GM13977 (cell line): ENCODE data around the gene SNPH.

Experiments
- DNase-seq: peaks from one replicate; pipeline ENCODE4 v3.0.0; 2012; ENCODE audit warnings: low spot score
- in situ Hi-C: fragments of 300-500 bp; cut with MboI; formaldehyde crosslinking; loops from one replicate; pipeline ENCODE4 v1.12.0; 2022; ENCODE audit warnings: low sequenced_read_pairs, low pct_unique_long_range_greater_than_20kb, mixed read lengths, inconsistent platforms; ENCODE audit not compliant: unreplicated experiment
- TF ChIP-seq, protein P1 (sequence below): IDR thresholded peaks from 2 replicates; pipeline ENCODE4 v1.5.1; 2012; ENCODE audit warnings: mild to moderate bottlenecking, control low read depth; ENCODE audit not compliant: insufficient read depth; ENCODE audit errors: extremely low read depth, missing control alignments

SNPH gene

GRCh38 chr20:1322511-1323245, 56.6 kb downstream of the SNPH start:
- in situ Hi-C loops: no loop called here
- TF ChIP-seq, protein P1, sequence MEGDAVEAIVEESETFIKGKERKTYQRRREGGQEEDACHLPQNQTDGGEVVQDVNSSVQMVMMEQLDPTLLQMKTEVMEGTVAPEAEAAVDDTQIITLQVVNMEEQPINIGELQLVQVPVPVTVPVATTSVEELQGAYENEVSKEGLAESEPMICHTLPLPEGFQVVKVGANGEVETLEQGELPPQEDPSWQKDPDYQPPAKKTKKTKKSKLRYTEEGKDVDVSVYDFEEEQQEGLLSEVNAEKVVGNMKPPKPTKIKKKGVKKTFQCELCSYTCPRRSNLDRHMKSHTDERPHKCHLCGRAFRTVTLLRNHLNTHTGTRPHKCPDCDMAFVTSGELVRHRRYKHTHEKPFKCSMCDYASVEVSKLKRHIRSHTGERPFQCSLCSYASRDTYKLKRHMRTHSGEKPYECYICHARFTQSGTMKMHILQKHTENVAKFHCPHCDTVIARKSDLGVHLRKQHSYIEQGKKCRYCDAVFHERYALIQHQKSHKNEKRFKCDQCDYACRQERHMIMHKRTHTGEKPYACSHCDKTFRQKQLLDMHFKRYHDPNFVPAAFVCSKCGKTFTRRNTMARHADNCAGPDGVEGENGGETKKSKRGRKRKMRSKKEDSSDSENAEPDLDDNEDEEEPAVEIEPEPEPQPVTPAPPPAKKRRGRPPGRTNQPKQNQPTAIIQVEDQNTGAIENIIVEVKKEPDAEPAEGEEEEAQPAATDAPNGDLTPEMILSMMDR: no peak
- no peak for DNase-seq

DNA sequence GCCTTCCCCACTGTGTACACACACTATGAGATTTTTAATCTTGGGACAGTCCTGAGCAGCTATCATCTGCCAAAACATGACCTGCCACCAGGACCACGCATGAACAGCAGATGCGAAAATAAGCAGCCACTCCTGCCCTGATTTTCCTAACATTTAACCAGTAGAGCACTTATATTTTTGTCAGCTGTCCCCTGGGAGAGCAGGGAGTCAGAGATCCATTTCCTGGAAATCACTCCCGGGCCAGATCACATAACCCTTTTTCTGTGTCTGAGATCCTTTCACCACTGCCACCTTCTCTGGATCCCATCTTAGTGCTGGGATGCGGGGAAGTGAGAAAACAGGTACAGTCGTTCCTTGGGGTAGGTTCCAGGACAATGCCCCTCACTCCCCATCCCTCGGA, 57.2 kb downstream of the SNPH start:
- DNase-seq: no peak
- TF ChIP-seq, protein P1: no peak
- in situ Hi-C loops: no loop called here

GRCh38 chr20:1323830-1324597, 57.9 kb downstream of the SNPH start:
- no peak for DNase-seq
- in situ Hi-C loops: no loop called here
- TF ChIP-seq, protein P1: no peak

- TF ChIP-seq, protein P1: no peak
- DNase-seq: no peak
- in situ Hi-C loops: no loop called here
Observed at GRCh38 chr20:1324598-1325172, 58.6 kb downstream of the SNPH start.

DNA sequence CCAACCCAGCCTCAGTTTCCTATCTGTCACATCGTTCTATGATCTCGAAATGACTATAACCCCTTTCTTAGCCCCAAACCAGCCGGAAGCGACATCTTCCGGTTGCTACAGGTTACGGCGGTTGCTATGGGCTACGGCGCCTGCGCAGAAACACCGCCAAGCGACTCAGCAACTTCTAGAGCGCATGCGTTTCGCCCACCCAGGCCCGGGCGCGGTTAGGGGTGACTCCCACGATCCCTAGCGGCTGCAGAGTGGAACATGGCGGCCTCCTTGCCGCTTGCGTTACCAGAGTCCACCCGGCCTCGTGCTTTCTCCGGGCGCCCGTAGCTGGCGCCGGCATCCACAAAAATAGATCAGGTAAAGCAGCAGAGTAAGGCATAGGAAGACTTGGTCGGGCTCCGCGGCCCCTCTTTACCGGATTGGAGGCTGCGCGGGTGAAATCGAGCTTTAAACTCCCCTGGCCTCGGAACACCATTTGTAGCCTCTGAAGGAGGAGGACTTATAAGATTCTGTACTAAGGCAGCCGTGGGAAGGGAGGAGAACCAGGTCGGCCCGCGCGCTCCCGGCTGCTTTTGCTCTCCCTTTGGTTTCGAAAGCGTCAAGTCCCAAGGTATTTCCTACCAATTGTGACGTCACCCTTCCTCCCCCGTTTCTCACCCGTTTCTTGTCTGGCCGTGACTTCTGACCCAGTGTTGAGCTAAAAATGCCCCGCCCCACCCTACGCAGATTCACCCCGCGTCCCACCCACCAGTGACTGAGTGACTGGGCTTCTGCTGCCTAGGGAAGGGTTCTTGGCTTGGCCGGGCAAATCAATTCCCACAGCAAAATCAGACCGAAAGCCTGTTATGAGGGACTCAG, 59.3 kb downstream of the SNPH start:
- peak; percentile 97 for DNase-seq
- in situ Hi-C loops: no loop called here
- TF ChIP-seq, protein P1: no peak

DNA sequence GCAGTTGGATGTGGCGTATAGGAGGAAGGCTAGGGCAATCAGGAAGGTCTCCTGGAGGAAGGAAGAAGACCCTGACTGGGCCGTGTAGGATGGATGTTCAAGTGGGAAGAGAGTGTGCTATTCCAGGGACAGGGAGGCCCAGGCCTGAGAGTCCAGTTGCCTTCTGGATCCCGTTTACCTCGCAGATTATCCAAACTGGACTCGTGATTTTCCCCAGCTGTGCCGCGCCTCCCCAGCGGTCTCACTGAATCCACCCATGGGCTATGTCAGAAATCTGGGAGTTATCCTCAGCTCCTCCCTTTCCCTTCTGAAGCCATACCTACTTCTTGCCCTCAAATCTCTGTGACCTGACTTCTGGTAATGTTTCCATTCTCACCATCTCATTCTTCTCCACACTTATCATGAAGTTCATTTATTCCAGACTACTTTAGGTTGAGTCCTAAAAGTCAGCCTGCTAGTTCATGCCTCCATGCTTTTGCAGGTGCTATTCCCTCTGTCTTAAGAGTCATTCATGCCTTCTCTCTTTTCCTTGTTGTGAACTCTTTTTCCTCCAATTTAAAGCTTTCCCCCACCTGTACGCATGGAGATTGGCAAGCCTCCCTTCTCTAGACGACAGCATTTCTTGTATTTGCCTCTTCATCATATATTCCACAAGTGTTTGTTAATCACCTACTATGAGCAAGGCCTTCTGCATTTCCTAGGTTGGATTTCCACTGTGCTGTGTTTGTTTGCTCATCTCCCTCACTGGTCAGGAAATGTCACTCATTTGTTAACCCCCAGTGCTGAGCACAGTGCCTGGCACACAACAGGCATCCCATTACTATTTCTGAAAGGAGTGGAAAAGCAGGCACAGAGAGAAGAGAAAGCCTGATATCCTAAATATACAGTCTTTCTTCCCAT, 60.2 kb downstream of the SNPH start:
- DNase-seq: no peak
- TF ChIP-seq, protein P1: no peak
- in situ Hi-C loops: no loop called here
